ENCODE results near the gene CAB39L. TPM values are rescaled to one million over a fixed set of nuclear protein-coding genes. Genes with fewer than 3 reads are reported as not detected.

CAB39L gene
- total and polyA plus RNA-seq, 9 of the 15 experiments (the other 6 are each of a cell fraction or from before 2014, with no cell fraction given): 1.1 to 4.2 (median 2.6) TPM

- Histone ChIP-seq H3K4me3 (no peak overlapping the region), H4K20me1 (replicated peaks; ENCODE audit: control insufficient read depth, insufficient read depth, low read length) (no peaks in the 10 kb centered on the region), H3K4me1 (replicated peaks in 1 of 2; ENCODE audit: control insufficient read depth in 2 of 2, insufficient read depth in 2 of 2, low read length in 2 of 2) (peaks cover 6 to 19% of the 10 kb centered on the region in 2 experiments; a peak in 4 of 5 replicates), H2AFZ (ENCODE audit: low read depth, low read length) (no peak overlapping the region), H3K79me2 (ENCODE audit: control insufficient read depth, insufficient read depth, low read length) (no peaks in the 10 kb centered on the region), H3K4me2 (ENCODE audit: insufficient read depth, low read length) (no peak overlapping the region), H3K9me1 (ENCODE audit: control insufficient read depth, insufficient read depth, low read length) (no peaks in the 10 kb centered on the region), H3K9me3 (replicated peaks; ENCODE audit: control insufficient read depth, insufficient read depth, low read depth, low read length) (no peaks in the 10 kb centered on the region), H3K27me3 (ENCODE audit: control insufficient read depth in 2 of 2, insufficient read depth in 2 of 2, low read length in 2 of 2) (no peaks in the 10 kb centered on the region), H3K9ac (ENCODE audit: insufficient read depth in 1 of 2, low read depth in 2 of 2, low read length in 2 of 2) (no peak overlapping the region), H3K27ac (ENCODE audit: extremely low read depth, low read depth, low read length) (no peak overlapping the region), H3K36me3 (ENCODE audit: control insufficient read depth, insufficient read depth, low read length) (no peaks in the 10 kb centered on the region; the same call in 2 of the 3 replicates)
- no TSS peak for BruUV-seq (replicated peaks)
- intact Hi-C loops (cut with micrococcal nuclease): no loop called here
- TF ChIP-seq, protein P1, sequence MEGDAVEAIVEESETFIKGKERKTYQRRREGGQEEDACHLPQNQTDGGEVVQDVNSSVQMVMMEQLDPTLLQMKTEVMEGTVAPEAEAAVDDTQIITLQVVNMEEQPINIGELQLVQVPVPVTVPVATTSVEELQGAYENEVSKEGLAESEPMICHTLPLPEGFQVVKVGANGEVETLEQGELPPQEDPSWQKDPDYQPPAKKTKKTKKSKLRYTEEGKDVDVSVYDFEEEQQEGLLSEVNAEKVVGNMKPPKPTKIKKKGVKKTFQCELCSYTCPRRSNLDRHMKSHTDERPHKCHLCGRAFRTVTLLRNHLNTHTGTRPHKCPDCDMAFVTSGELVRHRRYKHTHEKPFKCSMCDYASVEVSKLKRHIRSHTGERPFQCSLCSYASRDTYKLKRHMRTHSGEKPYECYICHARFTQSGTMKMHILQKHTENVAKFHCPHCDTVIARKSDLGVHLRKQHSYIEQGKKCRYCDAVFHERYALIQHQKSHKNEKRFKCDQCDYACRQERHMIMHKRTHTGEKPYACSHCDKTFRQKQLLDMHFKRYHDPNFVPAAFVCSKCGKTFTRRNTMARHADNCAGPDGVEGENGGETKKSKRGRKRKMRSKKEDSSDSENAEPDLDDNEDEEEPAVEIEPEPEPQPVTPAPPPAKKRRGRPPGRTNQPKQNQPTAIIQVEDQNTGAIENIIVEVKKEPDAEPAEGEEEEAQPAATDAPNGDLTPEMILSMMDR (IDR thresholded peaks at IDR 0.05 in 2 of 3, conservative IDR thresholded peaks at IDR 0.05 in 1 of 3; ENCODE audit: insufficient read depth in 2 of 3, low read depth in 1 of 3, low read length in 3 of 3): no peak
- TF ChIP-seq THAP7 (CRISPR knock-in tag; IDR thresholded peaks at IDR 0.05) (no peak), GABPB1 (CRISPR knock-in tag; IDR thresholded peaks at IDR 0.05) (no peak), NR4A1 (CRISPR knock-in tag; IDR thresholded peaks at IDR 0.05) (no peak), NR4A1 (tag; IDR thresholded peaks at IDR 0.05) (no peak), GATAD2A (IDR thresholded peaks at IDR 0.05) (no peak), HDAC1 (IDR thresholded peaks at IDR 0.05) (no peak)
- TF ChIP-seq, protein P2, sequence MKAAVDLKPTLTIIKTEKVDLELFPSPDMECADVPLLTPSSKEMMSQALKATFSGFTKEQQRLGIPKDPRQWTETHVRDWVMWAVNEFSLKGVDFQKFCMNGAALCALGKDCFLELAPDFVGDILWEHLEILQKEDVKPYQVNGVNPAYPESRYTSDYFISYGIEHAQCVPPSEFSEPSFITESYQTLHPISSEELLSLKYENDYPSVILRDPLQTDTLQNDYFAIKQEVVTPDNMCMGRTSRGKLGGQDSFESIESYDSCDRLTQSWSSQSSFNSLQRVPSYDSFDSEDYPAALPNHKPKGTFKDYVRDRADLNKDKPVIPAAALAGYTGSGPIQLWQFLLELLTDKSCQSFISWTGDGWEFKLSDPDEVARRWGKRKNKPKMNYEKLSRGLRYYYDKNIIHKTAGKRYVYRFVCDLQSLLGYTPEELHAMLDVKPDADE (conservative IDR thresholded peaks at IDR 0.05; ENCODE audit: control insufficient read depth, low read depth, low read length): no peak
- TF ChIP-seq, protein P3, sequence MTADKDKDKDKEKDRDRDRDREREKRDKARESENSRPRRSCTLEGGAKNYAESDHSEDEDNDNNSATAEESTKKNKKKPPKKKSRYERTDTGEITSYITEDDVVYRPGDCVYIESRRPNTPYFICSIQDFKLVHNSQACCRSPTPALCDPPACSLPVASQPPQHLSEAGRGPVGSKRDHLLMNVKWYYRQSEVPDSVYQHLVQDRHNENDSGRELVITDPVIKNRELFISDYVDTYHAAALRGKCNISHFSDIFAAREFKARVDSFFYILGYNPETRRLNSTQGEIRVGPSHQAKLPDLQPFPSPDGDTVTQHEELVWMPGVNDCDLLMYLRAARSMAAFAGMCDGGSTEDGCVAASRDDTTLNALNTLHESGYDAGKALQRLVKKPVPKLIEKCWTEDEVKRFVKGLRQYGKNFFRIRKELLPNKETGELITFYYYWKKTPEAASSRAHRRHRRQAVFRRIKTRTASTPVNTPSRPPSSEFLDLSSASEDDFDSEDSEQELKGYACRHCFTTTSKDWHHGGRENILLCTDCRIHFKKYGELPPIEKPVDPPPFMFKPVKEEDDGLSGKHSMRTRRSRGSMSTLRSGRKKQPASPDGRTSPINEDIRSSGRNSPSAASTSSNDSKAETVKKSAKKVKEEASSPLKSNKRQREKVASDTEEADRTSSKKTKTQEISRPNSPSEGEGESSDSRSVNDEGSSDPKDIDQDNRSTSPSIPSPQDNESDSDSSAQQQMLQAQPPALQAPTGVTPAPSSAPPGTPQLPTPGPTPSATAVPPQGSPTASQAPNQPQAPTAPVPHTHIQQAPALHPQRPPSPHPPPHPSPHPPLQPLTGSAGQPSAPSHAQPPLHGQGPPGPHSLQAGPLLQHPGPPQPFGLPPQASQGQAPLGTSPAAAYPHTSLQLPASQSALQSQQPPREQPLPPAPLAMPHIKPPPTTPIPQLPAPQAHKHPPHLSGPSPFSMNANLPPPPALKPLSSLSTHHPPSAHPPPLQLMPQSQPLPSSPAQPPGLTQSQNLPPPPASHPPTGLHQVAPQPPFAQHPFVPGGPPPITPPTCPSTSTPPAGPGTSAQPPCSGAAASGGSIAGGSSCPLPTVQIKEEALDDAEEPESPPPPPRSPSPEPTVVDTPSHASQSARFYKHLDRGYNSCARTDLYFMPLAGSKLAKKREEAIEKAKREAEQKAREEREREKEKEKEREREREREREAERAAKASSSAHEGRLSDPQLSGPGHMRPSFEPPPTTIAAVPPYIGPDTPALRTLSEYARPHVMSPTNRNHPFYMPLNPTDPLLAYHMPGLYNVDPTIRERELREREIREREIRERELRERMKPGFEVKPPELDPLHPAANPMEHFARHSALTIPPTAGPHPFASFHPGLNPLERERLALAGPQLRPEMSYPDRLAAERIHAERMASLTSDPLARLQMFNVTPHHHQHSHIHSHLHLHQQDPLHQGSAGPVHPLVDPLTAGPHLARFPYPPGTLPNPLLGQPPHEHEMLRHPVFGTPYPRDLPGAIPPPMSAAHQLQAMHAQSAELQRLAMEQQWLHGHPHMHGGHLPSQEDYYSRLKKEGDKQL (CRISPR knock-in tag; IDR thresholded peaks at IDR 0.05; ENCODE audit: borderline replicate concordance): no peak
- POLR2A ChIA-PET: interaction anchor here (0.9 to 1.0 kb wide), 2 partner anchors 11 to 25 kb away, joined by 3 to 5 read pairs; no protein-coding TSS in a partner anchor
- FAIRE-seq (no peak), ATAC-seq (no peak), DNase-seq (ENCODE audit: extremely low read depth in 1 of 4, low spot score in 3 of 4) (no peak)
- WGBS (ENCODE audit: insufficient coverage, low coverage, missing lambda C conversion rate): 68% methylated on average over 3 of the region's 3 CpGs
- CTCF ChIA-PET (ENCODE audit: low intra/inter-chr PET ratio): no interaction called here
- in situ Hi-C loops (cut with MboI): no loop called here
Observed at GRCh38 chr13:49310251-49310650, 133.6 kb downstream of the CAB39L start.

All from K562 (cell line).